BJ (cell line): ENCODE results near the gene FAM114A1. TPM values are rescaled to one million over a fixed set of nuclear protein-coding genes. Genes with fewer than 3 reads are reported as not detected.

Experiments
- CTCF ChIA-PET: fragments of 350-600 bp; formaldehyde crosslinking; extraction: SDS; loops from one replicate; lab custom pipeline; 2021; ENCODE audit warnings: antibody characterized with exemption, inconsistent platforms; lab: Yijun Ruan, JAX
- POLR2A ChIA-PET: fragments of 300-600 bp; sonication (Branson Sonifier 250); formaldehyde crosslinking; extraction: SDS; loops from one replicate; lab custom pipeline; 2021; ENCODE audit warnings: antibody characterized with exemption; lab: Charles Lee
- DNase-seq: peaks from one replicate; pipeline ENCODE4 v3.0.0-alpha.2; 2011; ENCODE audit warnings: low read depth
- H3K27me3 ChIP-seq: 2 replicates; pipeline ENCODE4 v1.6.0; 2011; ENCODE audit warnings: low read length; ENCODE audit not compliant: control insufficient read depth, insufficient read depth
- H3K36me3 ChIP-seq: 2 replicates; pipeline ENCODE4 v1.5.1; 2011; ENCODE audit warnings: low read length; ENCODE audit not compliant: control insufficient read depth, insufficient read depth
- H3K4me3 ChIP-seq: 2 replicates; pipeline ENCODE4 v1.5.1; 2011; ENCODE audit warnings: low read depth, mild to moderate bottlenecking, control low read depth, low read length
- CTCF ChIP-seq: IDR thresholded peaks from 2 replicates; pipeline ENCODE4 v1.5.1; 2011; ENCODE audit warnings: low read depth, mild to moderate bottlenecking, control low read depth, inconsistent platforms, low read length, moderate library complexity; ENCODE audit not compliant: insufficient read depth
- polyA plus RNA-seq: library from polyadenylated mRNA; depleted of rRNA; stranded (reverse); fragments of >200 nt; gene quantifications from 2 replicates; pipeline ENCODE4 v1.2.3, GENCODE V29; 2011

The FAM114A1 gene
- polyA plus RNA-seq, 1 experiment = 184 TPM

DNA sequence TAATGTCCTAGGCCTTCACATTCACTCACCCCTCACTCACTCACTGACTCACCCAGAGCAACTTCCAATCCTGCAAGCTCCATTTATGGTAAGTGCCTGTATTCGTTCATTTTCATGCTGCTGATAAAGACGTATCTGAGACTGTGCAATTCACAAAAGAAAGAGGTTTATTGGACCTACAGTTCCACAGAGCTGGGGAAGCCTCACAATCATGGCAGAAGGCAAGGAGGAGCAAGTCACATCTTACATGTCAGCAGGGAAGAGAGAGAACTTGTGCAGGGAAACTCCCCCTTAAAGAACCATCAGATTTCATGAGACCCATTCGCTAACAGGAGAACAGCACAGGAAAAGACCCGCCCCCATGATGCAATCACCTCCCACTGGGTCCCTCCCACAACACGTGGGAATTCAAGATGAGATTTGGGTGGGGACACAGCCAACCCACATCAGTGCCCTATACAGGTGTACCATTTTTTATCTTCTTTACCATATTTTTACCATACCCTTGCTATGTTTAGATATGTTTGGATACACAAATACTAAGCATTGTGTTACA is 44.8 kb upstream of the FAM114A1 start:
- no peak for DNase-seq
- TF ChIP-seq CTCF = no peak
- CTCF ChIA-PET = no interaction called here
- H3K36me3 ChIP-seq = no peaks in the 10 kb centered on the region
- POLR2A ChIA-PET = no interaction called here
- peaks cover 2% of the 10 kb centered on the region; the same call in 1 of the 2 replicates for H3K27me3 ChIP-seq
- H3K4me3 ChIP-seq = no peak overlapping the region

GRCh38 chr4:38823766-38824165 is 43.8 kb upstream of the FAM114A1 start:
- Histone ChIP-seq H3K27me3 (peaks cover 2% of the 10 kb centered on the region; the same call in 1 of the 2 replicates), H3K36me3 (no peaks in the 10 kb centered on the region), H3K4me3 (no peak overlapping the region)
- ChIA-PET POLR2A (no interaction called here), CTCF (no interaction called here)
- TF ChIP-seq CTCF = no peak
- DNase-seq = no peak

DNA sequence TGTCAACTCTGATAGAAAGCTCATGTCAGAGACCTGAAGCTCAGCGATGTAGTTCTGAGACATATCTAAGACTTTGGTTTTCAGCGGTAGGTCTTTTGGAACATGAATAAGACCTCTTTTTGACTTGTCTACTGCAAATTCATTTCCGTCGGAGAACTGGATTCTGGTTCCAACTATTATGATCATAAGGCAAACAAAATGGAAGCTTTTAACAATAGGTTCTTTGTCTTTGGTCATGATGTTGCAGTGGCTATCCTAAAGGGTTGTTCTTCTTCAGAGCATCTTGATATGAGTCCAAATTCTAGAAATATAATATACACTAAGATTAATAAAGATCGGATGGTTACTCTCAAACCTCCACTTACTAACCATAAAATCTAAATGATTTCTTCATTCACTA is 38.4 kb upstream of the FAM114A1 start:
- DNase-seq = no peak
- TF ChIP-seq CTCF = no peak
- Histone ChIP-seq H3K27me3 (no peaks in the 10 kb centered on the region), H3K4me3 (no peak overlapping the region), H3K36me3 (no peaks in the 10 kb centered on the region)
- ChIA-PET CTCF (interaction anchor here (0.7 to 1.6 kb wide), 4 partner anchors 15 to 63 kb away, joined by 3 to 6 read pairs (median 3); partner anchors contain the start of gene TLR10), POLR2A (no interaction called here)

GRCh38 chr4:38831653-38832052 is 36.0 kb upstream of the FAM114A1 start:
- CTCF ChIA-PET = interaction anchor here (0.9 to 1.0 kb wide), 2 partner anchors 27 to 303 kb away, joined by 3 read pairs; partner anchors contain the start of gene TLR1
- POLR2A ChIA-PET = no interaction called here
- DNase-seq = peak; percentile 32
- Histone ChIP-seq H3K4me3 (no peak overlapping the region), H3K27me3 (no peaks in the 10 kb centered on the region), H3K36me3 (no peaks in the 10 kb centered on the region)
- TF ChIP-seq CTCF = no peak

DNA sequence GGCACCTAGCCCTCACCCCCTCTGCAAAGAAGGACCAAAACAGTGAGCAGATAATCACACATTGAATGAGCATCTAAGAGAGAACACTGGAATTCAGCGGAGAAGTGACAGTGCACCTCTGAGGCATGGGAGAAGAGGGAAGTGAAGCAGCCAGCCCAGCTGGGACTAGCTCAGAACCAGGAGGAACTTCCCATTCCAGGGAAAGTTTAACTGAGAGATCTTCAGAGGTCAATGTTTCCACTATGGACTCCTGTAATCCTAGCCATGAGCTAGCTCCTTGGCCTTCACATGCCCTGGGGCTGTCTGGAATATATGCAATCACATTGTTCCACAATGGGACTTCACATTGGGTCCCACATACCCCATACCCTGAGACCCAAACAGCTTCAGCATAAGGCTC is 35.4 kb upstream of the FAM114A1 start:
- Histone ChIP-seq H3K4me3 (no peak overlapping the region), H3K27me3 (no peaks in the 10 kb centered on the region), H3K36me3 (no peaks in the 10 kb centered on the region)
- TF ChIP-seq CTCF = no peak
- CTCF ChIA-PET = interaction anchor here (0.9 kb wide), 1 partner anchor 28 kb away, joined by 3 read pairs; the partner anchor contains the start of gene TLR1
- no peak for DNase-seq
- POLR2A ChIA-PET = no interaction called here
